ENCODE results near the gene ENPEP.

- TF ChIP-seq CTCF (IDR thresholded peaks at IDR 0.05) (peak in 6 of 7 experiments; percentile 63 to 89 (median 85)), POLR2A (IDR thresholded peaks at IDR 0.05) (peak in 2 of 3 donors; percentile 42 to 56)
Measured at GRCh38 chr4:110516106-110516922, 40.4 kb downstream of the ENPEP start.
